ENCODE data around the gene CACNA2D2.

GRCh38 chr3:50324351-50325112 lies 178.9 kb downstream of the CACNA2D2 start:
- TF ChIP-seq CTCF (IDR thresholded peaks at IDR 0.05; ENCODE audit: borderline replicate concordance, extremely low read depth, low read length, poor library complexity, severe bottlenecking), result peak; percentile 92
- TF ChIP-seq EZH2 (IDR thresholded peaks at IDR 0.05; ENCODE audit: borderline replicate concordance, low read depth, low read length, severe bottlenecking), result no peak

Data from DND-41 (cell line).